Measurements from ENCODE around the gene USP51.
"Not testable (repeated sequence)": the region's sequence is repeated elsewhere in the genome, so short reads cannot be mapped to it uniquely, and the experiment has no call there.

USP51 gene

DNA sequence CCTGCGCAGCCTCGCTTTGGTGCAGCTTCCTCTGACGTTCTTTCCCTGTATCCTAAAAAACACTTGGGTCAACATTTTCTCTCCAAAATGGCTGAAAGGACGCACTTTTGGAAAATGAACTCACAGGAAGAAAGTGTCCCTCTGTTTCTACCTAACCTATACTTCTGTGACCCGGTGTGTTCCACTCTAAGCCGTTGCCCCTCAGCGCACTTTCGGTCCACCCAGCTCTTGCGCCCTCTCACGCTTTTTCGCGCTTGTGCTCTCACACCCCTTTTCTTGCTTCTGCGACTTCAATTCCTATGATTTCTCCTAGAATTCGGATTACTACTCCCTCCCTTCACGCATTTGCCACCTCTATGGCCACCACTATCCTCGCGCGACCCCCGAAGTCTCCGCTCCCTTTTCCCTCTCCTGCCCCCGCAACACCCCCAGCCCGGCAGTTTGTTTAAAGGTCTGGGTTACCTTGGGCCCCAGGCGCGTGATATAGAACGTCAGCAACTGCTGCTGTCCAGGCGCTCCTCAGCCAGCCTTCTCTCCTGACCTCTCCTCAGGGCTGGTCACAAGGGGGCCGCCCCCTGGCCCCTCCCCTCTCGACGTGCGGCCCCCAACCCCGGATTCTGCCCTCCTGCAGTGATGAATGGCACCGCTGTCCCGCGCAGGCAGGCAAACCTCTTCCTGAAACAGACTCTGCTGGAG, at the start of gene USP51:
Gene USP51, minus strand, starts transcription at position 535 of the 696 bp plus-strand sequence. CDS start 909 bp downstream, outside the sequence.
- peak; percentile 13 for DNase-seq

DNA sequence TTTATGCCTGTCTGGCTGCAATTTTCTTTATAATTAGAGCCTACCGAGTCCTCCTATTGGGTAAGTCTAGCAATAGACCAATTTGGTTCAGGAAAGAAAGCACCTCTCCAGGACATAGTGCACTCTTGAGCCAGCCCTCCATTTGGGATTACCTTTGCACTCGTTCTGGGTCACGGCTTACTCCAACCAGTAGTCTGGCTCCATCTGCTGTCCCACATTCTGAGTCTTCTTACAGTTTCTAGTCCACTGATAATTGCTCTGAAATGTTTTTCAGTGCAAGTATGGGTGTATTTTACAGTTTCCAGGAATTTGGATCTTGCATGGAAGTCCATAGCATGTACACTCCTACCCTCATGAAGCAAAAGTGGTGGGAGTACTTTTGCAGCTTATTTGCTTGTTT, 34.8 kb upstream of the USP51 start:
- no peak for DNase-seq

GRCh38 chrX:55523356-55523755, 33.7 kb upstream of the USP51 start:
- no peak for DNase-seq

GRCh38 chrX:55522596-55523276, 33.1 kb upstream of the USP51 start:
- no peak for DNase-seq

GRCh38 chrX:55521687-55522086, 32.0 kb upstream of the USP51 start:
- no peak for DNase-seq

DNA sequence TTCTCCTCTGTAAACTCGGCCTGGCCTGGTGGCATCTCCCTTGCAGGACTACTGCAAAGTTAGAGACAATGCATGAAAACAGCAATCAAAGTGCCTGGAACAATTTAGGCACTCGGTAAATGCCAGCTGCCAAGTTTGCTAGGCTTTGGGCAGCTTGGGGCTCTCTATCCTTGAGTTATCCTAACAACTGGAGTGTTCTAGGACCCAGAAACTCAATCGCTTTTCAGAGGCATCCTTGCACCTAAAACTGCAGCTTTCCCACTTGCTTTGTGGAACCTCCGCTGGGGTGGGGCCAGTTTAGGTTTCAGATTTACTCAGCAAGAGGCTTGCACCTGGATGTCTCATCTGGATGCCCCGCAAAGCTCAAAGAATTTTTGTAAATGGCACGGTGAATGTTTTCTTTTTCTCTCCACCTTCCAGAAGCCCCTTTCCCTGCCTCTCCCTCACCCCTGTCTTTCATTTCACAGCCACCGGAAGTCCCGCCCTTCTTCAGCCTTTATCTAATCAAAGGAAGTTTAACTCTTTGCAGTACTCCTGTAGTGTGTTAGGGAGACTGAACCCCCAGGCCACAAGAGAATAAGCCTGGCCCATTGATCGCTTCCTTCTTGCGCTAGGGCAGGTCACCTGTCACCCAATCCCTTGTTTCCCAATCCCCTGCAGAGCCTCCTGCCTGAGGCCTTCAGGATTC, 27.3 kb upstream of the USP51 start:
- not testable (repeated sequence) for DNase-seq

DNA sequence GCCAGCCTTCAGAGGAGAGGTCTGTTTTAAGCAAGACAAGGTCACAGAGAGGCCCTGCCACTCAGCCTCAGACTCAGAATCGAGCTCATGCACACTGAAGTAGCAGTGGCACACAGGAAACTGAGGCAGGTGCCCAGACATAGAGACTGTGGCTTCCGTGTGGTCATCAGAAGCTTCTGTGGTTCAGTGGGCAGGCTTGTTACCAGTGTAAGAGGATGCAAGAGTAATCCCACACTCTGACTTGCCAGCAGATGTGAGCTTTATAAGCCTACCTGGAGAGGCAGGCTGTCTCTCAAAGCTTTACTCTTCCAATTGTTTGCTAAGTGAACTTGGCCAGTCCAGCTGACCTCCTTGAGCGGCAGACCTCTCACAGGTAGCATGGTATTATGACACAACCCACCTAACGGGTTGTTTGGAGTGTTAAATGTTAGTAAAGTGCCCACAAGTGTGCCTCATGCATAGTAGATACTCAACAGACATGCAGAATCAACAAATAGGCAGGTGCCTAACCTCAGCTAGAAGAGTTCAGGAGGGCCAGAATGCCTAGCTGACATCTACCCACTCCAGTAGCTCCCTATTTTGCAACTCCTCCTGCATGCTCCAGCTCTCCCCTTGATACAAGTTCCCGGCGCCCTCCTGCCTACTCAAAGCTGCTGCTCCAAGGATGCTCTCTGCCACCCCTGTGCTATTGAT, 23.5 kb upstream of the USP51 start:
- not testable (repeated sequence) for DNase-seq

- not testable (repeated sequence) for DNase-seq
These were observed 18.9 kb upstream of the USP51 start for GRCh38 chrX:55508410-55509152.

DNA sequence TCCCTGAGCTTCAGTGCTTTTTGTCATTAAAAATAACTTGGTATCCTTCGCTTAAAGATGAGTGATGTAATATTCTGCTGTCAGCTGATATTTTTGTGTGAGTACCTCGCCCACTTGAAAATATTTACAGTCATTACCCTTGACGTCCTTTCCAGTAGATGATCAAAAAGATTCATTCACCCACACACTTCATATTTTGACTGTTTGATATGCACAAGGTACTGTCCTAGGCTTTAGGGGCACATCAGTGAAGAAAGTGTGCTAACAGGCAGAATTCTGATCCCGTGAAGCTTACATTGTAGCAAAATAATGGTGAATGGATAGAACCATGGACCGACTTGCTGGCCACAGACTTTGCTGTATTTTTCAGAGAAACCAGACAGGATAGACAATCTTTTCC, 18.1 kb upstream of the USP51 start:
- not testable (repeated sequence) for DNase-seq

DNA sequence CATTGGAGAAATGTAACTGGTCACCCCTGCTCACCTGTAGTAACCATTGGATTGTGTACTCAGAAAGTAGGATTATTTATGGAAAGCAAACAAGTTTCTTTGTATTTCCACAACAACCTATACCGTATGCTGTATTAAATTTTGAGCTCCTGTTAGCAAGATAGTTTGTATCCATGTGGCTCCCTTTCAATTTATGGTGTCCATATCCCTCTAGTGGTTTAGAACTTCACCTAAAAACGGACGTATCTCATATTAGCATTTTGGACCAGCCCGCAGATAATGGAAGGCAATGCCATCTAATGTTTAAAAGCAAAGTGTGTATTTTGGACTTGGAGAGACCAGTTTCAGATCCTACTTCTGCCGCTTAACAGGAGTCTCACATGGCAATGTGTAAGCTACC, 17.4 kb upstream of the USP51 start:
- DNase-seq = not testable (repeated sequence)

DNA sequence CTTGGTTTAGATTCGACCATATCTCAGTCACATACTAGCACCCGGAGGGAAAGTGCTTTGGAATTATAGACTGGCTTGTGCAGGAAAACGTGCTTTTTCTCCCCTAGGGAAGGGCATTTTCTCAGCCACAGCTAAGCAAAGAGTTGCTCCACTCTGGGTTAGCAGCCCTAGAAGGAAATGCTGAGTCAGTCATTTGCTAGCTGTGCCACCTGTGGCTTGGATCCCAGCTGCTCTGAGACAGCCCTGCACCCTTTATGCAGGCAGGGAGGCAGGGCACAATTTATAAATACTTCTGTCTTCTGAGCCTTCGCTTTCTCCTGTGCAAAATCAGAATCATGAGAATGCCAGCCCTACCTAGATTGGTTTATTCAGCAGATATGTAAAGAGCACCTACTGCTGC, 1.3 kb upstream of the USP51 start:
- no peak for DNase-seq

- no peak for DNase-seq
These were observed 473 bp upstream of the USP51 start for GRCh38 chrX:55490121-55490520.

- peak; percentile 25 for DNase-seq
These were observed 895 bp downstream of the USP51 start for GRCh38 chrX:55488593-55489313.

- no peak for DNase-seq
These were observed 1.5 kb downstream of the USP51 start for GRCh38 chrX:55488006-55488592.

- no peak for DNase-seq
These were observed 2.5 kb downstream of the USP51 start for GRCh38 chrX:55487143-55487542.

DNA sequence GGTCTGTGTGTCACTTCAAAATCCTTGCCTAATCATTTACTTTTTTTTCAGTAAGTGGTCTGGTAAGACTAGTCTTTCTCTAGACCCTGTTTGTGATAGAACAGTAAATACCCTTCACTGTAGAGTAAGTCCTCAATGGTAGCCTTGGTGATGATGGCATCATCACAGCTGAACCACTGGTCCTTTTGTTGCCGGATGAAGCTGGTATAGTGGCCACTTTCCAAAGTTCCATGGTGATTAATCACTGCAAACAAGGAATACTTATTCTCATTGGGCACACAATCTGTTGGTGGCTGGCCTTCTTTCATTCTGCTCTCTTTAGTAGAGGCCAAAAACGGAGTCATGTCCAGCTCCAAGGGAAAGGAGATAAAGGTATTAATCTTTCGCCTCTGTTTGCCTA, 2.9 kb downstream of the USP51 start:
- no peak for DNase-seq

DNA sequence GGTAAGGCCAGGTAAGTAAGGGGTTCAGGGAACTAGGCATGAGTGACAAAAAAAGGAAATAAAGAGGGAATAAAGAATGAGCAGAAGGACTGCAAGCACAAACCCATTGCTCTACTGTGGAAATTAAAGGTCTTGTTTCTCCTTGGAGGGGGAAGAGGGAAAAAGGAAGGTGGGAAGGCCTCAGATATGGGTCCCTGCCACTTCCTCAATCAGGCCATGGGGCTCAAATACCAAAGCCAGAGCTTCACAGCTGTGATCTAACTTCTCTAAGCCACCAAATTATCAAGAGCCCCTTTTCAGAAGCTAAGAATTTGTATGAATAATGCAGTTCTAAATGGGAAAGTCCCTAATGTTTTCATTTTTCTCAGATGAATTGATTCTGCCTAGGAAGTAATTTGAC, 4.7 kb downstream of the USP51 start:
- no peak for DNase-seq

- no peak for DNase-seq
These were observed 9.1 kb downstream of the USP51 start for GRCh38 chrX:55480390-55481062.

GRCh38 chrX:55479956-55480355, 9.7 kb downstream of the USP51 start:
- not testable (repeated sequence) for DNase-seq

DNA sequence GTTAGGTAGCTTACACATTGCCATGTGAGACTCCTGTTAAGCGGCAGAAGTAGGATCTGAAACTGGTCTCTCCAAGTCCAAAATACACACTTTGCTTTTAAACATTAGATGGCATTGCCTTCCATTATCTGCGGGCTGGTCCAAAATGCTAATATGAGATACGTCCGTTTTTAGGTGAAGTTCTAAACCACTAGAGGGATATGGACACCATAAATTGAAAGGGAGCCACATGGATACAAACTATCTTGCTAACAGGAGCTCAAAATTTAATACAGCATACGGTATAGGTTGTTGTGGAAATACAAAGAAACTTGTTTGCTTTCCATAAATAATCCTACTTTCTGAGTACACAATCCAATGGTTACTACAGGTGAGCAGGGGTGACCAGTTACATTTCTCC, 23.9 kb downstream of the USP51 start:
- DNase-seq = not testable (repeated sequence)

- not testable (repeated sequence) for DNase-seq
These were observed 24.5 kb downstream of the USP51 start for GRCh38 chrX:55465108-55465507.

Measured in T1000 (cell line).